Tibial nerve (tissue), 3 donors: Measurements from ENCODE around the gene SOX18.

Experiments used
- CTCF ChIP-seq, 5 experiments: fragments of 200-600 bp in 3 of 5; fragments of 450-650 bp in 2 of 5; sonication (generic) in 3 of 5; IDR thresholded peaks; one replicate each; pipeline ENCODE4 v1.5.1; 2016 to 2019; ENCODE audit warnings: antibody characterized with exemption in 5 of 5, mild to moderate bottlenecking in 3 of 5, moderate library complexity in 2 of 5
- POLR2A ChIP-seq, 2 donors: fragments of 450-650 bp; IDR thresholded peaks; one replicate each; pipeline ENCODE4 v1.6.1; 2017; ENCODE audit warnings: antibody characterized with exemption in 2 of 2, mild to moderate bottlenecking in 2 of 2, moderate library complexity in 2 of 2

DNA sequence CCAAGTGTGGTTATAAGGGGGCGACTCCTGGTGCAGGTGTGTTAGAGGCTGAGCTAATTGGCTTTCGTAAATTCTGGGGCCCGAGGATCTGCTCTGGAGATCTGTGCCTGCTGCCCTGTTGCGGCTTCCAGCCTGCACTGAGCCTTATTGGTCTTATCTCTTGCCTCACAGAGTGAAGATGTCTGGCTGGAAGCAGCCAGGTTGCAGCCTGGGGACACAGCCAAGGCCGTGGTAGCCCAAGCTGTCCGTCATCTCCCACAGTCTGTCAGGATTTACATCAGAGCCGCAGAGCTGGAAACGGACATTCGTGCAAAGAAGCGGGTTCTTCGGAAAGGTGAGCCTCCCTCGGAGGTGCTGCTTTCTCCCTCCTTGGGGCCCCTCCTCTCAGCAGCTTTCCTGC is 48.5 kb downstream of the SOX18 start:
- TF ChIP-seq CTCF (IDR thresholded peaks at IDR 0.05), result no peak
- no peak for TF ChIP-seq POLR2A (IDR thresholded peaks at IDR 0.05)
